HG02588 (cell line): ENCODE data around the gene NTRK2.
A peak's percentile ranks its signal among the peaks of the same experiment; 100 is the strongest.

Source experiments
- ATAC-seq: cut with Tn5 transposase; IDR thresholded peaks from one replicate; pipeline ENCODE4 v1.9.1; 2021; ENCODE audit warnings: mild to moderate bottlenecking, moderate library complexity; ENCODE audit not compliant: unreplicated experiment

Gene NTRK2

GRCh38 chr9:85004818-85005413 lies 335.4 kb downstream of the NTRK2 start:
- ATAC-seq = peak; percentile 49

DNA sequence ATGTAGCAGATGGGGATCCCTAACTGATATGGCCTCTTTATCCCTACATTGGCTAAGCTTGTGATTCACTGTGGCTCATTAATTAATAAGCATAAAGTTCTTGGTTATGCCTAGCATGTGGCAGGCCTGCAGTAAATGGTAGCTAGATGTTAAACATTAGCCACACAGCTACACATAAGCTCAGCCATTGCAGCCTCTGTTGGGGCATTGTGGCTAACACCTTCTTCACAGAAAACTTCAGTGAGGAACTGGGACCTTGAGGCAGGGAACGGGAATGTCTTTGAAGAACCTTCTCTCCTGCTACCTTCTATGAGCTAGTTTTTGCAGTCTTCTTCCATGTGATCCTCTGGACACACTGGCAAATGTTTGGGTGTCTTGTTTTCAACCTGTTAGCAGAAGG lies 338.2 kb downstream of the NTRK2 start:
- no peak for ATAC-seq

- no peak for ATAC-seq
Measured at GRCh38 chr9:85008215-85008614, 338.7 kb downstream of the NTRK2 start.

DNA sequence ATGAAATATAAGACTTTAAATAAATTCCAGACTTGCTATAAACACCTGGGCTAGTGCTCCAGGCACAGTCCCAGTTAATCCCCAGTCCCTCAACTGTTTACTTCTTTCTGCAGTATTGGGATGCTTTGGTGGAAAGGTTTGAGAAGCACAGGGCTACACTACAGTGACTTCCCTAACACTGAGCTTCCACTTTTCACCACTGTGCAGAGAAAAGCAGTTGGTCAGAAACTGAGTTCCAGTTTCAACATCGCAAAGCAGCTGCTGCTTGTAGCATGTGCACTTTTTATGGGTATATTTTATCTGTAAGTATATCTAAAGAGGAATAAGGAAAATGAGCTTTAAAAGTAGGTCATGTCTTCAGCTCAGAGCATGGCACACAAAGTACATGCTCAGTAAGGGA lies 339.7 kb downstream of the NTRK2 start:
- peak; percentile 76 for ATAC-seq

GRCh38 chr9:85013703-85014102 lies 344.2 kb downstream of the NTRK2 start:
- ATAC-seq = no peak

DNA sequence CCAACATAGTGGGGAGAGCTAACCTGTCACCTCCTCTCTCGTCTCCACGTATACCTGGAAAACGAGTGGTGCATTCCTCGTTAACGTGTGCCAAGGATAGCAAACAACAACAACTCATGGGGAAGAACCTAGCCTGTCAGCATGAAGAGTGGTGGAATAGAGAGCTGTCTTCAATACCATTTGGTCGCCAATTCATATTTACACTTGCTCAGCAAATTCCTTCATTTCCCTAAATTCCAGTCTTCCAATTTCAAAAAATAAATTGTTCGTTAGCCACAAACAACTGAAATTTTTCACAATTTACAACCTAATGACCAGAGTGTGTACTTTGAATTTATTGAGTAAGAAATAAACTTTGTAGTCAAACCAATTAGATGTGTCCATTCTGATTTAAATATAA lies 344.8 kb downstream of the NTRK2 start:
- ATAC-seq = no peak

DNA sequence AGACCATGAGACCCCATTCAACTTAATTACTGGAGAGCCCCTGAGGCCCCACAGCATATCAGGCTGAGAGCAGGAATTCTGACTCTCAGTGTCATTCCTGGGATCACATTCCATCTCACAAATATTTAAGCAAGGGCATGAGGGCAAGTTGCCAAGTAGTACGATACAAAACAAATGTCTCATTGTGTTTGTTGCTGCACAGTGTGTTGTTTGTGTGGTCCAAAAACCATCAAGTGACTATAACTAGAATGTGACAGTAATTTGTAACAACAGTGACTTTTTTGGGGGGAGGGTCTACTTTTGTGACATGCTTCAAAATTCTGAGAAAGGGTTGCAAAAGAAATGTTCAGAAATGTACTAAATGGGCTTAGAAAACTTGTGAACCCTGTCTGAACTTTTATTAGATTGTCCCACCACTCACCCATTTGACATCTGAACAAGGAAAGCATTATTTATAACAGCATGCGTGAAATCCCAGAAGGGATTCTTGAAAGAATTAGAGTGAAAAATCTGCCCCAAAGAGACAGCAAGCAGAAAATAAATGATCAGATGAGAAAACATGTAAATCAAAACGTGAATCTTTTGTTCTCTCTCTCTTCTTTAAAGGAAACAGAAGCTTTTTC lies 347.0 kb downstream of the NTRK2 start:
- no peak for ATAC-seq

DNA sequence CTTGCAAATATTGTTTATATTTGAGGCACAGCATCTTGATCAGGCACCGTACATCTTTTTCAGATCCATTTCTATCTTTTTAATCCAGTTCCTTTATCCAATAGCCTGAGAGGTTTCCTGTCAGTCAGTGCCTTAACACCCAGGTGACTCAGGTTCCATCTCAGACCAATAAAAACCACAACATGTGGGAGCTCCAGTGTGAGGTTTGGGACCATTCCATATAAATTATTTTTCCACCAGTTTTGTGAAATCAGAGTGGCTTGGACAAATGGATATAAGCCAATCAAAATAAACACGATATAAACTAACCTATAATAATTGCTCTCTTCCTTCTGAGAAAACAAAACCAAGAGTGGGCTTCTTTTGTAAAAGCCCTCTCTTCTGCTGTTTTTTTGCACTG lies 351.3 kb downstream of the NTRK2 start:
- no peak for ATAC-seq

- ATAC-seq = no peak
Measured at GRCh38 chr9:85021686-85022085, 352.2 kb downstream of the NTRK2 start.

- no peak for ATAC-seq
Measured at GRCh38 chr9:85024374-85024773, 354.8 kb downstream of the NTRK2 start.

GRCh38 chr9:85025638-85026037 lies 356.1 kb downstream of the NTRK2 start:
- no peak for ATAC-seq

GRCh38 chr9:85027870-85028269 lies 358.3 kb downstream of the NTRK2 start:
- no peak for ATAC-seq

DNA sequence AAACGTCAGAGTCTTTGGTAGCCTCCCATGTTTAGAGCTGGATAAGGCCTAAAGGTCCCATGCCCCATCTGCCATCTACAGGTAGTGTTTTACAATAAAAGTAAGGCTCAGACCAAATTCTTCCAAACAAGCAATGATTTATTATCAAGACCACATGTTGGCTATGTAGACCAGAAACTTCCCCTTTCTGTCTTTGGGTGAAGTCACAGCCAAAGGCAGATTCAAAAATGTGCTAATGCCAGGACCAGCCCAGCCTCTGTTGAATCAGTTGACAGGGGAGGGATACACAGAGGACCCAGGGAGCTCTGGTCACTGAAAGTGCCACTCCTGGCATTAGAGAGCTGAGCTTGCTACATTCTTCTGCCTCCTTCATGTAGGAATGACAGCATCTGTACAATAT lies 360.8 kb downstream of the NTRK2 start:
- ATAC-seq = no peak

DNA sequence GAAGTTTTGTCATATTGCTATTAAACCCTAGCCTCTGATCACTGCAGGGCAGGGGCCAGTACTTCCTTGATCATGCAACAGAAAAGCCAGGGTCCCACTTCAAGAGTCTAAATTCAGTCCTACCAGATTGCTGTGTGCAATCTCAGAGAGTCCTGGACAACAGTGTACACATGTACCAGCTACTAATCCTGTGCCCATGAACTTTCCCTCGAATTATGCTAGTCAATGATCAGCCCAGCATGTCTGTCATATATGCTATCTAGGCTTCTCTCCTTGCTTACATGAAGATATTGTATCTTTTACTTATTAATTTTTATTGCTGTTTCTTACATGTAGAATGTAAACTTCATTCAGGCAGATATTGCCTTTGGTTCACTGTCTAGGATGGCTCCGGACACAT lies 367.0 kb downstream of the NTRK2 start:
- ATAC-seq = no peak

GRCh38 chr9:85038061-85038460 lies 368.5 kb downstream of the NTRK2 start:
- ATAC-seq = no peak

DNA sequence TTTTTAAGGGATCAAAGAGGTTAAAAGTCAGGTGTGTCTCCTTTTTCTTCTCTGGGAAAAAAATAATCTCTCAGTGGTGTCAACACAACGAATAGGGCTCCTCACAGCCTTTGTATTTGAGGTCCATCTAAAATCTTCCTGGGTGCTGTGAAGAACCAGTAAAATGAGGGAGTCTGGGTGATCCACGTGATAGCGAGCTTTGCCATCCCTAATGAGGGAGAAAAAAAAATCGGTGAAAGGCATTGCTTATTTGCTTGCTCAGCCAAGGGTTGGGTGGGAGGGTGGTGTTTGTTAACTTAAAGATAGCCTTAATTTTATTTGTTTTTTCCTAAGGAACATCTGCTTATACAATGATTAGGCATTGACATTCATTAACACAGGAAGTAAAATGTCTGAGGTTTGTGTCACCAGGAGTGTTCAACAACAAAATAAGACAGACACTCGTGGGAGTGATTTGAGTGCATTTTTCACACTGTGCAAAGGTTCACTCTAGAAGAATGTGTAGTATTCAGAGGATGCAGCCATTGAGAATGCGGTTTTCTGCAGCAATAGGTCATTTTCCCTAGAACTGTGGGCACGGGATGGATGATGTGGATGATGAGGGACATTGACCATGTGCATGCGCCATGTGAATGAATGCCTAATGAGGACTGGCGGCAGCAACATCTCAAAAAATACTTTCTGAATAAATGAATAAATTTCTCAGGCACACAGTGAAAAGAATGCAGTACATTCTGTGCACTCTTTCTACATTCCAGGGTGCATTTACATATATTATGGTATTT lies 369.5 kb downstream of the NTRK2 start:
- no peak for ATAC-seq

DNA sequence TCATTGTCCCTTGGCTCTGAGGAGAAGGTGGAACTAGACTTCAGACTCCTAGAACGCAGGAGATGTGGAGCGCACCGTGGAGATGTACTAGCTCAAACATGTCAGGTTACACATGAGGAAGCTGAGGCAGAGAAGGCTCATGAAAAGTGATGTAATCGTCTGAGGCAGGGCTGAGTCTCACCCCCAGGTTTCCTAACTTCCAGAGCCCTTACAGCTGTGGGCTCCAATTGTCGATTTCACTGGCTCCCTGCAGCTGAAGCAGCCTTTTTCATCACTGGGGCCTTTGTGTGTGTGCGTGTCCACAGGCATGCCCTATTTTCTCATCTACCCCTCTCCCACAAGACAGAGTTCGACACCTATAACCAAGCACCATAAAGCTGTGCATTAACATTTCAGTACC lies 370.6 kb downstream of the NTRK2 start:
- no peak for ATAC-seq

DNA sequence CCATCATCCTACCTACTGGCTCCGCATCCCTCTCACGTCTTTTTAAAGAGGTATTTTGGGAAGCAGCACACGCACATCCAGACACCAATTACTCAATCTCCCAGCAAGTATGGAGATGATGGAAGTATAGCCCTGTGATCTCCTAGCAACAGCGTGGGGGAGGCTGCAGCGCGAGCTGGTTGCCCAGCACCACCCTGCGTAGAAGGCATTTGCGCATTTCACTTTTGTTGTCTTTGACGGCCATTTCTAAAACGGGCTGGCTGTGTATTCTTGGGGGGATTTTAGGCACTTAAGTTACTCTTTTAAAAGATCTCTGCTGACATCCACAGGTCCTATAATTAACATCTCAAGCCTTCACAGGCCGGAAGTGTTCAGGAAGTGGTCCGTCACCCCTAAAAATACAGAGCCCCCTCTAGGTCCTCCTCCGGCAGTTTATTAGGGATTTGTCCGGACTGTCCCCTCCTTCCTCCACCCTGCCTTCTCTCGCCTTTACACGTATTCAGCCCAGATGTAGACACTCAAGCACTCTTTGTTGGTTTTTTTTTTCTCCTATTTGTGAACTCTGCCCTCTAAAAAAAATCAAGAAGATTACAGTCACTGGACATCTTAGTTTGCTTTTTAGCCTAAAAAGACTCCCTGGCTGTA lies 371.4 kb downstream of the NTRK2 start:
- no peak for ATAC-seq

DNA sequence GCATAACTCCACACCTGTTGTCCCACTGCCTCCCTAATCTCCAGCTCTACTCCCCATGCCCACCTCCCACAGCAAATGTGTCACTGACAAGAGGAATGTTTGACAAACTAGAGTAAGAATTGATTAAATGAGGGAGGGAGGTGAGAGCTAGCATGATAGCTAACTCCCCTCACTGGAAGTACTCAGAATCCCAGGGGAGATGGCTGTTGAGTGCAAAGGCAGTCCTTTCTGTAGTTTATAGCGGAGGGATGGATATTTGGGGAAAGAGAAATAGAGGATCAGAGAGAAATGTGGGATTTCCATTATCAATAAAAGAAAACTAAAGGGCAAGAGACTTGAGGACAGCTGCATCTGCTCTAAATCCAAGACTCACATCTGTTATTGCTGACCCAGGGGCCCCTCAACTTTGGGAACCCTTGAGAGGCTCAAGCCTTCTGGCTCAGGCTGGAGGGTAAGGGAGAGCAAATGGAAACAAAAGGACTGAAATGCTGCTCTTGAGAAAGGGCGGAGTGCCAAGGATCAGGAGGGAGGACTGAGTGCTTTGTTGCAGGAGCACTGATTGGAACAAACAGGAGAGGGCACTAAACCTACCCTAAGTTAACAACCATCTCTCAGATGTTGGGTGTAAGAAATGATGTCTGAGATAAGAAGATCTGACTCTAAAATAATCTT lies 372.1 kb downstream of the NTRK2 start:
- no peak for ATAC-seq

- no peak for ATAC-seq
Measured at GRCh38 chr9:85042981-85043647, 373.6 kb downstream of the NTRK2 start.

- ATAC-seq = no peak
Measured at GRCh38 chr9:85045271-85045670, 375.7 kb downstream of the NTRK2 start.
